ENCODE data around the gene GALNT18. TPM values are rescaled to one million over a fixed set of nuclear protein-coding genes. Genes with fewer than 3 reads are reported as not detected.
"Not testable (repeated sequence)": the region's sequence is repeated elsewhere in the genome, so short reads cannot be mapped to it uniquely, and the experiment has no call there.

GALNT18 gene
- total RNA-seq, 1 donor from 2014 or later = 38.4 TPM

GRCh38 chr11:11450744-11451362, 171.0 kb downstream of the GALNT18 start:
- H3K27ac Mint-ChIP-seq (ENCODE audit: unreplicated experiment) = peak overlapping the region; percentile 89
- H3K9me3 Mint-ChIP-seq (ENCODE audit: low read depth) = no peaks in the 10 kb centered on the region
- H3K27me3 Mint-ChIP-seq (ENCODE audit: low read depth) = peaks cover 3% of the 10 kb centered on the region
- no peak for DNase-seq (ENCODE audit: low spot score)
- peaks cover 65% of the 10 kb centered on the region for H3K4me1 Mint-ChIP-seq (ENCODE audit: low read depth)
- TF ChIP-seq CTCF (IDR thresholded peaks at IDR 0.05) = no peak
- no peak overlapping the region for H3K4me3 Mint-ChIP-seq (ENCODE audit: unreplicated experiment)
- peaks cover 12% of the 10 kb centered on the region for H3K36me3 Mint-ChIP-seq (ENCODE audit: low read depth)

GRCh38 chr11:11449327-11449726, 172.5 kb downstream of the GALNT18 start:
- peaks cover 12% of the 10 kb centered on the region for H3K36me3 Mint-ChIP-seq (ENCODE audit: low read depth)
- no peak for DNase-seq (ENCODE audit: low spot score)
- peaks cover 69% of the 10 kb centered on the region for H3K4me1 Mint-ChIP-seq (ENCODE audit: low read depth)
- peak overlapping the region; percentile 6 for H3K27ac Mint-ChIP-seq (ENCODE audit: unreplicated experiment)
- TF ChIP-seq CTCF (IDR thresholded peaks at IDR 0.05) = no peak
- no peaks in the 10 kb centered on the region for H3K27me3 Mint-ChIP-seq (ENCODE audit: low read depth)
- no peaks in the 10 kb centered on the region for H3K9me3 Mint-ChIP-seq (ENCODE audit: low read depth)
- no peak overlapping the region for H3K4me3 Mint-ChIP-seq (ENCODE audit: unreplicated experiment)

- Mint-ChIP-seq H3K9me3 (ENCODE audit: low read depth) (no peaks in the 10 kb centered on the region), H3K36me3 (ENCODE audit: low read depth) (peaks cover 12% of the 10 kb centered on the region), H3K27me3 (ENCODE audit: low read depth) (no peaks in the 10 kb centered on the region), H3K4me1 (ENCODE audit: low read depth) (peaks cover 69% of the 10 kb centered on the region), H3K27ac (ENCODE audit: unreplicated experiment) (no peak overlapping the region), H3K4me3 (ENCODE audit: unreplicated experiment) (no peak overlapping the region)
- no peak for TF ChIP-seq CTCF (IDR thresholded peaks at IDR 0.05)
- no peak for DNase-seq (ENCODE audit: low spot score)
These were observed 173.2 kb downstream of the GALNT18 start for GRCh38 chr11:11448626-11449025.

GRCh38 chr11:11447601-11448000, 174.2 kb downstream of the GALNT18 start:
- H3K9me3 Mint-ChIP-seq (ENCODE audit: low read depth); DNase-seq (ENCODE audit: low spot score); H3K27ac Mint-ChIP-seq (ENCODE audit: unreplicated experiment); H3K27me3 Mint-ChIP-seq (ENCODE audit: low read depth); H3K4me3 Mint-ChIP-seq (ENCODE audit: unreplicated experiment): not testable (repeated sequence)
- peaks cover 12% of the 10 kb centered on the region for H3K36me3 Mint-ChIP-seq (ENCODE audit: low read depth)
- peaks cover 78% of the 10 kb centered on the region for H3K4me1 Mint-ChIP-seq (ENCODE audit: low read depth)

GRCh38 chr11:11446967-11447366, 174.8 kb downstream of the GALNT18 start:
- no peaks in the 10 kb centered on the region for H3K9me3 Mint-ChIP-seq (ENCODE audit: low read depth)
- no peak for DNase-seq (ENCODE audit: low spot score)
- peaks cover 12% of the 10 kb centered on the region for H3K36me3 Mint-ChIP-seq (ENCODE audit: low read depth)
- peaks cover 82% of the 10 kb centered on the region for H3K4me1 Mint-ChIP-seq (ENCODE audit: low read depth)
- no peak for TF ChIP-seq CTCF (IDR thresholded peaks at IDR 0.05)
- no peak overlapping the region for H3K27ac Mint-ChIP-seq (ENCODE audit: unreplicated experiment)
- H3K27me3 Mint-ChIP-seq (ENCODE audit: low read depth) = no peaks in the 10 kb centered on the region
- H3K4me3 Mint-ChIP-seq (ENCODE audit: unreplicated experiment) = no peak overlapping the region

GRCh38 chr11:11446564-11446963, 175.2 kb downstream of the GALNT18 start:
- peaks cover 82% of the 10 kb centered on the region for H3K4me1 Mint-ChIP-seq (ENCODE audit: low read depth)
- H3K27me3 Mint-ChIP-seq (ENCODE audit: low read depth) = no peaks in the 10 kb centered on the region
- no peak for DNase-seq (ENCODE audit: low spot score)
- TF ChIP-seq CTCF (IDR thresholded peaks at IDR 0.05) = no peak
- peaks cover 12% of the 10 kb centered on the region for H3K36me3 Mint-ChIP-seq (ENCODE audit: low read depth)
- no peak overlapping the region for H3K27ac Mint-ChIP-seq (ENCODE audit: unreplicated experiment)
- no peak overlapping the region for H3K4me3 Mint-ChIP-seq (ENCODE audit: unreplicated experiment)
- no peaks in the 10 kb centered on the region for H3K9me3 Mint-ChIP-seq (ENCODE audit: low read depth)
